GM19328 (cell line): ENCODE measurements around the gene RHBDF2.

Source experiments
- ATAC-seq: cut with Tn5 transposase; IDR thresholded peaks from one replicate; pipeline ENCODE4 v1.9.1; 2021; ENCODE audit warnings: mild to moderate bottlenecking, moderate library complexity; ENCODE audit not compliant: unreplicated experiment

RHBDF2 gene

GRCh38 chr17:76441686-76442340 is 59.4 kb downstream of the RHBDF2 start:
- no peak for ATAC-seq

- ATAC-seq: no peak
These were observed 60.4 kb downstream of the RHBDF2 start for GRCh38 chr17:76440751-76441362.

- ATAC-seq: no peak
These were observed 61.8 kb downstream of the RHBDF2 start for GRCh38 chr17:76439314-76439928.

DNA sequence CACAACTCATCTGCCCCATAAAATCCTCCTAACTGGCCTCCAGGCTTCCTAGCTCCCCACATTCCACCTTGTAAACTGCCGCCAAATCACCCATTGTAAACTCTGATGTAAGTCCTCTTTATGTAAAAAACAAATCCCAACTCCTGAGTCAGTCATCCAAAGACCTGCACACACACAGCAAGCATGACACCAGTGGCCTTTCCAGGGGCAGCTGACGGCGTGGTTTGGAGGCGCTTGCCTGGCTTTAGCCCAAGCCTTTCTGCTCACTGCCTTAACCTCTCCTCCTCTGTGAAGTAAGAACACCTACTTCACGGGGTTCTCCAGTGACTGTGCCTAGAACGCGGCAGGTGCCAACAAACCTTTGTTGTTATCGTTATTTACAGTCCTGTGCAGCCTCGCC is 62.3 kb downstream of the RHBDF2 start:
- no peak for ATAC-seq

DNA sequence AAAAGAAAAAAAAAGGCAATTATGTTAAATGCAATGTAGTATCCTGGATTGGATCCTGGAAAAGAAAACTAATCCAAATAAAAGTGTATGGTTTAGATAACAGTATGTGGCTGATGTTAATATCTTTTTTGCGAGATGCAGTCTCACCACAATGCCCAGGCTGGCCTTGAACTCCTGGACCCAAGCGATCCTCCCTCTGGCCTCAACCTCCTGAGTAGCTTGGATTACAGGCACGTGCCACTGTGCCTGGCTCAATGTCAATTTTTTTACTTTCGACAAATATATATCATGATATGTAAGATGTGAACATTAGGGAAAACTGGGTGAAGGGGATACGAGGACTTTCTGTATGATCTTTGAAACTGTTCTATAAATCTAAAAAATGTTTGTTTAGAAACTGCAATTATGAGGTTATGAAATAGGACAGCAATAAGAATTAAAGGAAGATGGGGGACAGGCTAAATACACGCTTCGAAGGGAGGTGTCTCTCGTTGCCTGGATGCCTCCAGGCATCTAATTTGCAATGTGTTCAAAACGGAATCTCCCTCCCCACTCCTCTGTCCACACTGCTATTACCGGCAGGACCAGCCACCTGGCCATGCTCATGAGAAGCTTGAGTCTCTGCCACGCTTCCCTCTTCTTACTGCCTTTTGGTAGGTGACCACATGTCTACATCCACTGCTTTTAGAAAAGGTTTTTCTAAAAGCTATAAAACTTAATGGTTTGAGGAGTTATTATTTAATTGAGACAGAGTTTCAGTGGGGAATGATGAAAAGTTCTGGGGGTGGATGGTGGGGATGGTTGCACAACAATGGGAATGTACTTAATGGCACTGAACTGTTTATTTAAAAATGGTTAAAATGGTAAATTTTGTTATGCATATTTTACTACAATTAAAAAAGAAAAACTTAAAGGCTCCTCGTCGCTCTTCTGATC is 63.5 kb downstream of the RHBDF2 start:
- ATAC-seq: no peak

- no peak for ATAC-seq
These were observed 65.5 kb downstream of the RHBDF2 start for GRCh38 chr17:76435751-76436150.

DNA sequence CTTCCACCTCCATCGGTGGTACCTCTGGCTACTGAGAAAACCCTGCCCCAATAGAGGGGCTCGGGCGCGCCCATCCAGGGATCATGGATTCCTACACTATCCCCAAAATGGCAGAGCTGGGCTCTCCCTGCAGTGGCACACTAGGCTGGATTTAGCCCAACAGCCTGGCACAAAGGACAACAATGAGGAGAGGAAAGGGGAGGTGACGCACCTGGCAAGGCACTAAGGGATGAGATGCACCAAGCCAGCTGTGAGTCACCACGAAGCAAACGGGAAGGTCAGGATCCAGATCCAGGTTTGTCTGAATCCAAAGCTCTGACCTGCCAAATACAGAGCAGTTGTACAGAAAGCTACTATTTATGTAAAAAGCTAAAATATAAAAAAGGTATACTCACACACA is 66.4 kb downstream of the RHBDF2 start:
- ATAC-seq: no peak

- ATAC-seq: no peak
These were observed 67.5 kb downstream of the RHBDF2 start for GRCh38 chr17:76433693-76434092.

GRCh38 chr17:76432712-76433336 is 68.4 kb downstream of the RHBDF2 start:
- ATAC-seq: no peak

- no peak for ATAC-seq
These were observed 69.2 kb downstream of the RHBDF2 start for GRCh38 chr17:76432004-76432403.

DNA sequence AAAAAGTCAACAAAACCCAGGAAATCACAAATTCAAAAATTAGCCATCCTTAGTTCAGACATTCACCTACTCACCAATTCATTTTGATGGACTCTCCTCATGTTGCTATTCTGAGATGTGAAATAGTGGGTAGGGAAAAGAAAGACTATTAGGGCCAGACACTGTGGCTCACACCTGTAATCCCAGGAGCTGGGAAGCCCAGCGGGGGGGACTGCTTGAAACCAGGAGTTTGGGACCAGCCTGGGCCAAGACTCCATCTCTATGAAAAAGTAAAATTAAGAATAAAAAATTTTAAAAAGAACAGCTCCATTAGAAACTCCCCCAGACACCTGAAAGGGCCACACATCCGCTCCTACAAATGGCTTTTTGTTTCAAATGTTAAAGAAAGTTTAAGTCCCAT is 69.7 kb downstream of the RHBDF2 start:
- no peak for ATAC-seq

DNA sequence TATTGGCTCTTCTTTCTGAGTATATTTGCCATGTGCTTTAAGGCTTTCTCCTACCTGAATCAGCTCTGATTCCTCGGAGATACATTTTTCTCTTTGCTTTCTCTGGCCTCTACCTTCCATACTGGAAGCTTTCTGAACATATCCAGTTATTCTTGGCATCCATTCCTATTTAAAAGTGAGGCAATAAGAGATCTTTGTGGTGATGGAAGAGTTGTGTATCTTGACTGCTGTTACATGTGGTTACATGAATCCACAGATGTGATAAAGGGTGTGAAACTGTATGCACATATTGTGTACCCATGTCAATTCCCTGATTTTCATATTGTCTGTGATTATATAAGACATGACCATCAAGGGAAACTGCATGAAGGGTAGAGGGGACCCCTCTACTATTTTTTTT is 72.7 kb downstream of the RHBDF2 start:
- ATAC-seq: no peak

GRCh38 chr17:76427501-76428231 is 73.6 kb downstream of the RHBDF2 start:
- ATAC-seq: no peak

- no peak for ATAC-seq
These were observed 74.4 kb downstream of the RHBDF2 start for GRCh38 chr17:76426853-76427252.

DNA sequence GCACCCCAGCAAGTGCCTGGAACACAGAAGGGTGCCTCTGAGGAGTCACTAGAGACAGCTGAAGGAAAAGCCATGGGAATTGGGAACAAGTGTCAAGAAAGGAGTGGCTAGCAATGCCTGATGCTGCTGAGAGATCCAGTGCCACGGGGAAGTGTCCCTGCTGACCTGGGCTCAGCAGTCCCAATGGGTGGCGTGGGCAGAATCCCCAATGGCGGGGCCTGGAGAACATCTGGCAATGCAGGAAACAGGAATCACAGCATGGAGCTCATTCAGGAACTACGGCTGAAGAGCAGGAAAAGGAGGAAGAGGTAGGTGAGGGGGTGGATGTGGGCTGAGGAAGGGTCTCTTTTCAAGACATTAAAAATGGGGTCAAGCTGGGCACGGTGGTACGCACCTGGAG is 78.4 kb downstream of the RHBDF2 start:
- ATAC-seq: no peak

- ATAC-seq: no peak
These were observed 78.8 kb downstream of the RHBDF2 start for GRCh38 chr17:76422406-76422805.

DNA sequence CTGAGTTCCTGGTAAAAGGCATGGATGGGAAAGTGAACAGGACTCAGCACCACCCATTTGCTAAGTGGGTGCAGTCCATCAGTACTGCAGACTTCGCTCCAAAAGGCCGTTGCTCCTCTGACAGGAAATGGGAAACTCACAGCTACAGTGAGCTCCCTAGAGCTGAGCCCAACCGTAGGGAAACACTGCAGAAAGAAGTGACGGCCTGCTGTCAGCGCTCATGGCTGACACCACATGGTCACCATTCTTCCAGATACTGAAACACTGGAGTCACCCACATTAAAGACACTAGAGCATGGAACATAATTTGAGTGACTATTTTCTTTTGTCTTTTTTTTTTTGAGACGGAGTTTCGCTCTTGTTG is 80.2 kb downstream of the RHBDF2 start:
- ATAC-seq: no peak
